K562 (cell line): ENCODE data around the gene CCDC69. TPM values are rescaled to one million over a fixed set of nuclear protein-coding genes. Genes with fewer than 3 reads are reported as not detected.

ENCODE experiments used
- ATAC-seq: fragments of 200-7000 bp; cut with Tn5 transposase; 3 replicates; pipeline ENCODE4 v1.9.1; 2020; ENCODE audit warnings: moderate library complexity
- BruUV-seq: library from RNA; stranded (reverse); fragments of 400-500 nt; replicated peaks from 2 replicates; lab custom pipeline; 2021; lab: Mats Ljungman, UMichigan
- CTCF ChIA-PET: fragments of 300-600 bp; formaldehyde crosslinking; extraction: SDS; loops from one replicate; lab custom pipeline; 2021; ENCODE audit warnings: low intra/inter-chr PET ratio; lab: Yijun Ruan, JAX
- POLR2A ChIA-PET: fragments of 300-600, 350-650 bp; sonication (Branson Sonifier 250); formaldehyde crosslinking; extraction: SDS; loops from one replicate; lab custom pipeline; 2021; ENCODE audit warnings: antibody characterized with exemption, inconsistent platforms; lab: Yijun Ruan, JAX
- DNase-seq, 4 experiments: peaks; one replicate each; pipeline versions ENCODE4 v3.0.0 to v3.0.0-alpha.2; 2011 to 2018; ENCODE audit warnings: low spot score in 3 of 4, mixed read lengths in 3 of 4; ENCODE audit errors: extremely low read depth in 1 of 4
- FAIRE-seq: peaks from 2 replicates; lab custom pipeline; 2011; peaks lifted over from hg19 to GRCh38; lab: Jason Lieb, UNC
- H2AFZ ChIP-seq: 2 replicates; pipeline ENCODE4 v1.6.0; 2011; ENCODE audit warnings: low read depth, low read length, control low read depth, inconsistent platforms
- H3K27ac ChIP-seq: fragments of 200-600 bp; 3 replicates; pipeline ENCODE4 v1.8.0; 2011; ENCODE audit warnings: low read depth, mild to moderate bottlenecking, control low read depth, inconsistent platforms, low read length, moderate library complexity, mixed read lengths; ENCODE audit errors: extremely low read depth
- H3K27me3 ChIP-seq, 2 experiments: fragments of 300-600 bp in 1 of 2; 2 replicates in 1 of 2; 3 replicates in 1 of 2; pipeline versions ENCODE4 v1.6.0 to v1.8.0; 2011; ENCODE audit warnings: inconsistent platforms in 2 of 2, low read length in 2 of 2, mild to moderate bottlenecking in 1 of 2, mixed read lengths in 1 of 2, moderate library complexity in 1 of 2; ENCODE audit not compliant: control insufficient read depth in 2 of 2, insufficient read depth in 2 of 2
- H3K36me3 ChIP-seq: fragments of 300-600 bp; 3 replicates; pipeline ENCODE4 v1.8.0; 2011; ENCODE audit warnings: mild to moderate bottlenecking, low read length, inconsistent platforms; ENCODE audit not compliant: control insufficient read depth, insufficient read depth
- H3K4me1 ChIP-seq, 2 experiments: fragments of 200-600 bp in 1 of 2; replicated peaks in 1 of 2; 2 replicates in 1 of 2; 3 replicates in 1 of 2; pipeline versions ENCODE4 v1.5.1 to v1.8.0; 2011; ENCODE audit warnings: inconsistent platforms in 2 of 2, low read length in 2 of 2, mild to moderate bottlenecking in 1 of 2, mixed read lengths in 1 of 2, moderate library complexity in 1 of 2; ENCODE audit not compliant: control insufficient read depth in 2 of 2, insufficient read depth in 2 of 2
- H3K4me2 ChIP-seq: 2 replicates; pipeline ENCODE4 v1.6.1; 2011; ENCODE audit warnings: low read length, control low read depth, inconsistent platforms, mixed read lengths; ENCODE audit not compliant: insufficient read depth
- H3K4me3 ChIP-seq: fragments of 200-600 bp; sonication (generic), shearing (Covaris generic); 2 replicates; pipeline ENCODE4 v1.5.1; 2016; ENCODE audit warnings: control low read depth, inconsistent platforms
- H3K79me2 ChIP-seq: fragments of 200-600 bp; 3 replicates; pipeline ENCODE4 v1.8.0; 2011; ENCODE audit warnings: low read length, inconsistent platforms; ENCODE audit not compliant: control insufficient read depth, insufficient read depth
- H3K9ac ChIP-seq, 2 experiments: 2 replicates each; pipeline versions ENCODE4 v1.6.0 to v1.6.1; 2011; ENCODE audit warnings: low read depth in 2 of 2, low read length in 2 of 2, control low read depth in 1 of 2, inconsistent platforms in 1 of 2, mild to moderate bottlenecking in 1 of 2, mixed read lengths in 1 of 2; ENCODE audit not compliant: insufficient read depth in 1 of 2
- H3K9me1 ChIP-seq: one replicate; pipeline ENCODE4 v1.6.0; 2011; ENCODE audit warnings: inconsistent platforms, mild to moderate bottlenecking, low read length, moderate library complexity; ENCODE audit not compliant: control insufficient read depth, insufficient read depth
- H3K9me3 ChIP-seq: replicated peaks from 2 replicates; pipeline ENCODE4 v1.5.1; 2011; ENCODE audit warnings: low read depth, low read length, inconsistent platforms; ENCODE audit not compliant: control insufficient read depth, insufficient read depth
- H4K20me1 ChIP-seq: replicated peaks from 2 replicates; pipeline ENCODE4 v1.6.1; 2011; ENCODE audit warnings: low read length, inconsistent platforms, mixed read lengths; ENCODE audit not compliant: control insufficient read depth, insufficient read depth
- ARHGAP35 ChIP-seq: fragments of 450-650 bp; IDR thresholded peaks from 2 replicates; pipeline ENCODE4 v1.6.1; 2018; ENCODE audit not compliant: partially characterized antibody
- ARNT ChIP-seq, 2 experiments: fragments of 450-650 bp; IDR thresholded peaks; 2 replicates each; pipeline ENCODE4 v1.6.1; 2016; ENCODE audit warnings: mild to moderate bottlenecking in 1 of 2
- BACH1 ChIP-seq: fragments of 200-800 bp; sonication (Bioruptor generic); IDR thresholded peaks from 2 replicates; pipeline ENCODE4 v1.6.1; 2016; ENCODE audit warnings: missing genetic modification characterization, missing compliant biosample characterization
- GABPB1 ChIP-seq: sonication (generic); formaldehyde crosslinking; IDR thresholded peaks from 2 replicates; pipeline ENCODE4 v1.8.0; 2022; ENCODE audit warnings: mild to moderate bottlenecking, missing genetic modification reagents
- MAZ ChIP-seq, 2 experiments: fragments of 450-650 bp in 1 of 2; sonication (generic) in 1 of 2; formaldehyde crosslinking; IDR thresholded peaks in 1 of 2; conservative IDR thresholded peaks in 1 of 2; 2 replicates each; pipeline versions ENCODE4 v1.4.0 to v1.5.0; 2020; ENCODE audit warnings: mild to moderate bottlenecking in 1 of 2, missing genetic modification reagents in 1 of 2
- MED1 ChIP-seq: sonication (generic); formaldehyde crosslinking; IDR thresholded peaks from 2 replicates; pipeline ENCODE4 v1.8.1; 2023; ENCODE audit warnings: missing genetic modification reagents, borderline replicate concordance
- RAD21 ChIP-seq, 2 experiments: fragments of 250-450 bp in 1 of 2; fragments of 450-650 bp in 1 of 2; sonication (Bioruptor Pico) in 1 of 2; formaldehyde crosslinking in 1 of 2; IDR thresholded peaks in 1 of 2; conservative IDR thresholded peaks in 1 of 2; 2 replicates each; pipeline versions ENCODE4 v1.4.0 to v1.8.0; 2020 to 2022; ENCODE audit warnings: mild to moderate bottlenecking in 2 of 2, moderate library complexity in 1 of 2
- RCOR1 ChIP-seq, 2 experiments: IDR thresholded peaks; 2 replicates each; pipeline ENCODE4 v1.6.1; 2012; ENCODE audit warnings: low read depth in 2 of 2, low read length in 2 of 2, borderline replicate concordance in 1 of 2, improper control_type of control experiment in 1 of 2
- SNAPC5 ChIP-seq: fragments of 250-450 bp; sonication (Bioruptor Pico); IDR thresholded peaks from 2 replicates; pipeline ENCODE4 v1.8.0; 2021; ENCODE audit warnings: moderate library complexity, mild to moderate bottlenecking, inconsistent platforms
- ZFP36 ChIP-seq: fragments of 150-350 bp; IDR thresholded peaks from 2 replicates; pipeline ENCODE4 v1.6.1; 2018; ENCODE audit warnings: low read length, low read depth; ENCODE audit not compliant: partially characterized antibody
- WGBS: fragments of 100-300 bp; shearing (Covaris generic); methylation state at CpG from one replicate; pipeline ENCODE4 v1.1.6; 2016; ENCODE audit warnings: low coverage, mixed read lengths; ENCODE audit not compliant: insufficient coverage; ENCODE audit errors: missing lambda C conversion rate; 5-methylcytosine and 5-hydroxymethylcytosine counted together
- in situ Hi-C: fragments of 300-500 bp; cut with MboI; formaldehyde crosslinking; loops from 4 replicates; pipeline ENCODE4 v1.15.0; 2018; ENCODE audit warnings: inconsistent platforms, mixed read lengths
- intact Hi-C: fragments of 100-400 bp; cut with micrococcal nuclease; formaldehyde crosslinking; loops from 2 replicates; pipeline ENCODE4 v1.14.2; 2022
- polyA plus RNA-seq, 8 experiments: library from polyadenylated mRNA; depleted of rRNA in 4 of 8; stranded (reverse) in 5 of 8; unstranded in 3 of 8; fragments of >200 nt; fragmentation: Nextera tagmentation in 2 of 8; fragmentation: Illumina TruSeq in 1 of 8; extraction: Ambion mirVana in 2 of 8; extraction: Trizol in 1 of 8; gene quantifications; 2 replicates each; pipeline versions ENCODE4 v1.2.1 to v1.2.3, GENCODE V29; 2011 to 2014; ENCODE audit warnings: inconsistent platforms in 1 of 8, missing spikeins in 1 of 8
- total RNA-seq, 7 experiments: library from RNA; depleted of rRNA in 6 of 7; stranded (reverse); fragments of >200 nt in 6 of 7; fragmentation: Illumina TruSeq in 2 of 7; extraction: Trizol in 2 of 7; gene quantifications; 2 replicates each; pipeline versions ENCODE4 v1.2.1 to v1.2.3, GENCODE V29; 2011 to 2021; ENCODE audit warnings: low replicate concordance in 1 of 7
- TF ChIP-seq, protein P1 (sequence below): fragments of 250-450 bp; sonication (Bioruptor Pico); IDR thresholded peaks from 2 replicates; pipeline ENCODE4 v1.5.0; 2021

Gene CCDC69
- total and polyA plus RNA-seq, 9 of the 15 experiments (the other 6 are each of a cell fraction or from before 2014, with no cell fraction given): 0.65 to 12.2 (median 7.6) TPM

- TF ChIP-seq RCOR1 (IDR thresholded peaks at IDR 0.05; ENCODE audit: borderline replicate concordance in 1 of 2, low read depth in 2 of 2, low read length in 2 of 2): no peak
- no peak for TF ChIP-seq GABPB1 (CRISPR knock-in tag)
- TF ChIP-seq ARNT (IDR thresholded peaks at IDR 0.05): no peak
Observed at GRCh38 chr5:151138114-151138513, 85.8 kb downstream of the CCDC69 start (continued).

DNA sequence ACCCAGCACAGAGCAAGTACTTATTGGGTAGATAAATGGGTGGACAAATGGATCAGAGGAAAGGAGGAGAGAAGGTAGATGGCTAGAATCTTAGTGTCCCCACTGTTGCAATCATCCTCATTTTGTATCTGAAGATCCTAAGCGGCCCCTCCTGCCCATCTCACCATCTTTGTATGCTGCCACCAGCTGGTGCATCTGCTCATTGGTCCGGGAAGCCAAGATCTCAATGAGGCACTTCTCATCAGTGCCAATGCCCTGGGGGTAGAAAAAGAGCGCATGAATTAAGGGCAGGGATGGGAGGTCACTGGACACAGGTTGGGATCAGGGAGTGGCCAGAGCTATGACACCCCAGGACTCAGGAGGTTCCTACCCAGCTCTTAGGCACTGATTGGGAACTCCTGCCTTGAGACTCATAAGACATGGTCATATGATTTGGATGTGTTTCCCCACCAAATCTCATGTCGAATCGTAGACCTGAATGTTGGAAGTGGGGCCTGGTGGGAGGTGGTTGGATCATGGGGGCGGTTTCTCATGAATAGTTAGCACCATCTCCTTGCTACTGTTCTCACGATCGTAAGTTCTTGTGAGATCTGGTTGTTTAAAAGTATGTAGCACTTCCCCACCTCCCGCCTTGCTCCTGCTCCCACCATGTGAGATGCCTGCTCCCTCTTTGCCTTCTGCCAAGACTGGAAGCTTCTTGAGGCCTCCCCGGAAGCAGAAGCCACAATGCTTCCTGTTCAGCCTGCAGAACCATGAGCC, 86.6 kb downstream of the CCDC69 start:
- CTCF ChIA-PET: no interaction called here
- no peak for FAIRE-seq
- TF ChIP-seq SNAPC5 (no peak), ARHGAP35 (no peak), MED1 (CRISPR knock-in tag) (no peak), MAZ (CRISPR knock-in tag; conservative IDR thresholded peaks at IDR 0.05 in 1 of 2, IDR thresholded peaks at IDR 0.05 in 1 of 2) (no peak), ZFP36 (no peak), RAD21 (CRISPR knock-in tag; conservative IDR thresholded peaks at IDR 0.05 in 1 of 2, IDR thresholded peaks at IDR 0.05 in 1 of 2) (no peak), BACH1 (no peak)
- TF ChIP-seq, protein P1, sequence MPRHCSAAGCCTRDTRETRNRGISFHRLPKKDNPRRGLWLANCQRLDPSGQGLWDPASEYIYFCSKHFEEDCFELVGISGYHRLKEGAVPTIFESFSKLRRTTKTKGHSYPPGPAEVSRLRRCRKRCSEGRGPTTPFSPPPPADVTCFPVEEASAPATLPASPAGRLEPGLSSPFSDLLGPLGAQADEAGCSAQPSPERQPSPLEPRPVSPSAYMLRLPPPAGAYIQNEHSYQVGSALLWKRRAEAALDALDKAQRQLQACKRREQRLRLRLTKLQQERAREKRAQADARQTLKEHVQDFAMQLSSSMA (CRISPR knock-in tag): no peak
- TF ChIP-seq, all 486 proteins: peak for 0
- Histone ChIP-seq H4K20me1 (no peaks in the 10 kb centered on the region), H2AFZ (no peak overlapping the region), H3K36me3 (no peaks in the 10 kb centered on the region), H3K9ac (no peak overlapping the region), H3K27ac (no peak overlapping the region), H3K4me1 (no peaks in the 10 kb centered on the region), H3K4me2 (no peak overlapping the region), H3K9me1 (no peaks in the 10 kb centered on the region), H3K4me3 (no peak overlapping the region), H3K27me3 (peaks cover 10 to 45% of the 10 kb centered on the region in 2 experiments; a peak in 3 of 5 replicates), H3K79me2 (no peaks in the 10 kb centered on the region), H3K9me3 (no peaks in the 10 kb centered on the region)
- in situ Hi-C loops: no loop called here
- DNase-seq: no peak
- no peak for ATAC-seq
- 15% methylated on average over 10 of the region's 10 CpGs for WGBS
- intact Hi-C loops: no loop called here
- POLR2A ChIA-PET: no interaction called here
- no TSS peak for BruUV-seq
